Measurements from ENCODE around the gene KDM5C.

The KDM5C gene

DNA sequence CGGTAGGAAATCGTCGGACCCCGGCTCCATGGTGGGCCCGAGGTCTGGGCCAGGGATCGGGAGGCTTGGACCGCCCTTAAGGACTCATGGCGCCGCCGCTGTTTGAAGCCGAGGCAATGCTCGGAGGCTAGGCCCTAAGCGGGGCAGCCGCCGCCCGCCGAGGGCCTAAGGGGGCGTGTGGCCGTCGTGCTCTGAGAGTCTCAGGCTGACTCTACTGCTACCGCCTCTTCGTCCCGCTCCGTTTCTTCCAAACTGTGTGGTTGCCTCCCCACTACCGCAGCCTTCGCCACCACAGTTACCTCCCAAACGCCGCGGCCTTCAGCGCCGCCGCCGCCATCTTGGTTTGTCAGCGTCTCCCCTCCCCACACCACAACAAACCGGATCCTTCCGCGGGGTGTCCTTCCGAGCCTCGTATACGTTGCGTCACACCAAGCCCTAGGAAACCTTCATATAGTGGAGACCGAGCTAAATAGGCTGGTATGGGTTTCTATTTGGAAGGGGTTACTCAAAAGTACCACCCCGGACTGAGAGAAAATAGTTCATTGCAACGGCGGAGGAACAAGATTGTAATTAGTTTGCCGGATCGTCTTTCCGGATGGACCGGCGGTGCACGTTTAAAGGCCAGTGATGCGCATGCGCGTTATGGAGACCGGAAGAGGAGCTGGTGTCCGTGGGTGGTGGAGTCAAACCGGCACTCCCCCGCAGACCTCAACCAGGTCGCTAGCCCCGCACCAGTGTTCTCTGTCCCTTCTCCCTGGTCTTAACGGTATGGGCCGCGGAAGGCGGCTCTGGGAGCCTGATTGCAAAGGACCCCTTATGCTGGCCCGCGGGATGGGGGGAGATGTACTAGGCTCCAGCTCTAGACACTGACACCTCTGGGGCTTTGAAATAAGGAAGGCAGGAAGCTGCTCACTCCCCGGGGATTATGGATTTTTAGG lies at the start of gene KDM5C:
KDM5C (minus strand) TSS at position 348 of the 938 bp plus-strand sequence; CDS start at position 30, 318 bp downstream.
- DNase-seq: peak; percentile 91

GRCh38 chrX:53272808-53273337 lies 47.9 kb upstream of the KDM5C start:
- no peak for DNase-seq

- DNase-seq: no peak
Observed at GRCh38 chrX:53269536-53270107, 44.6 kb upstream of the KDM5C start.

DNA sequence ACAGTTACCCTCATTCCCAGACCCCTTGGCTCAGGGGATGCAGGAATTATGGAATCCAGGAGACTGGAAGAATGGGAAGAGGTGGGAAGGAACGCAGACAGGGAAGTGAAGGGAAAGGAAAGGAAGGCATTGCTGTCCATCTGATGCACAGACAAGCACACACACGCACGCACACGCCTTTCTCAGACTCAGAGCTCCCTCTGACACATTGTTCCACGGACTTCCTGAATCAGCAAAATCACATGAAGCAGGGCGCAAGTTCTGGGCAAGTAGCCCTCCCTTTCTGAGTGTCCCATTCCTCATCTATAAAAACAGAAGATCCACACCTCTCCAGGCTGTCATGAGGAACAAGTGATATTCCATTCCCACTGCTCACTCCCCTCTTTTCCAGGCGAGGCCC lies 43.2 kb upstream of the KDM5C start:
- no peak for DNase-seq

GRCh38 chrX:53266914-53267313 lies 41.9 kb upstream of the KDM5C start:
- DNase-seq: no peak

DNA sequence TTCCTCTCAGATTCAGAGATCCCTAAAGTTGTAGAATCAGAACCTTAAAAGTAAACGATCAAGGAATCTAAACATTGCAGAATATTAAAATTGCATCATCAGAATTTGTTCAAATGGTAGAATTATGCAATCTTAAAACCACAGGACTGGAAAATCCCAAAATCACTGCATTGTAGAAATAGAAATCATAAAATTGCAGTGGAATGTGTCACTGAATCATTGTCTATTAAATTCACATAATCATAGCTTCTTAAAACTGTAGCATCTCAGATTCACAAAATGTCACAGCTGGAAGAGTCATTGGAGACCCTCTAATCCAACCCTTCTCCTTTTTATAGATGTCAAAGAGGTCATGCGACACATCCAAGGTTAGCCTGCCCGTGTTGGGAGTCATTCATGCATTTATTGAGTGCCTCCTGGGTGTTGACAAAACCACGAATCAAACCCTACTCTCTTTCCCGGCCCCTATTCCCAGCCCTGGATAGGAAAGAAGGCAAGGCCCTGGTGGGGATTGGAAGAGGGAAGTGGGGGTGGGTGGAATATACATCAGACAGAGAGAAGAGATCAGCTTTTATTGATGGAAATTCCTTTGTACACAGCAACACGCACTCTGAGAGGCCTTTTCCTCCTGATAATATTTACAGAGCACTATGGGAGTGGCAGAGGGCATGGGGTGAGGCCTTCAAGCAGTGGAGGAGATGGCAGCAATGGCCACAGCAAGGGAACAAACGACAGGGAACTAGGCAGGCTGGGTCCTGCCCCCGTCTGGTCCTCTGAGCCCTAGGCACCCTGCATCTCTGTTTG lies 41.0 kb upstream of the KDM5C start:
- no peak for DNase-seq

- DNase-seq: no peak
Observed at GRCh38 chrX:53263597-53264094, 38.6 kb upstream of the KDM5C start.

DNA sequence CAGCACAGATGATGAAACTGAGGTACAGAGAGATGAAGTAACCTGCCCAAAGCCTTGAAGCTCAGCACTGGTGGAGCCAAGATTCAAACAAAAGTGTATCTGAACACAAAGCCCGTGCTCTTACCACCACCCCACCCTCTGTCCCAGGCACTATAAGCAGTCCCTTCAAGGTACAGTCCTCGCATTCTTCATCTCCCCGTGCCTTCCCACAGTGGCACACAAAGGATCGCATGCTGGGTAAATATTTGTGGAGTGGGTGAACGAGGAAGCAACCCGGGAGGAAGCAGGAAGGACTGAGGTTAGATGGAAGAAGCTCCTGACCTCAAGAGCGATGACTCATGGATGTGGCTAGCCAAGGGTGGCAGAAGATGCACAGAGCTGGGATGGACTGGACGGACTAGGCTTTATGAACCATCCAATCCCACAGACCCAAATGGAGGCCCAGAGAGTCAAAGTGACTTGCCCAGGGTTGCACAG lies 37.9 kb upstream of the KDM5C start:
- DNase-seq: no peak

DNA sequence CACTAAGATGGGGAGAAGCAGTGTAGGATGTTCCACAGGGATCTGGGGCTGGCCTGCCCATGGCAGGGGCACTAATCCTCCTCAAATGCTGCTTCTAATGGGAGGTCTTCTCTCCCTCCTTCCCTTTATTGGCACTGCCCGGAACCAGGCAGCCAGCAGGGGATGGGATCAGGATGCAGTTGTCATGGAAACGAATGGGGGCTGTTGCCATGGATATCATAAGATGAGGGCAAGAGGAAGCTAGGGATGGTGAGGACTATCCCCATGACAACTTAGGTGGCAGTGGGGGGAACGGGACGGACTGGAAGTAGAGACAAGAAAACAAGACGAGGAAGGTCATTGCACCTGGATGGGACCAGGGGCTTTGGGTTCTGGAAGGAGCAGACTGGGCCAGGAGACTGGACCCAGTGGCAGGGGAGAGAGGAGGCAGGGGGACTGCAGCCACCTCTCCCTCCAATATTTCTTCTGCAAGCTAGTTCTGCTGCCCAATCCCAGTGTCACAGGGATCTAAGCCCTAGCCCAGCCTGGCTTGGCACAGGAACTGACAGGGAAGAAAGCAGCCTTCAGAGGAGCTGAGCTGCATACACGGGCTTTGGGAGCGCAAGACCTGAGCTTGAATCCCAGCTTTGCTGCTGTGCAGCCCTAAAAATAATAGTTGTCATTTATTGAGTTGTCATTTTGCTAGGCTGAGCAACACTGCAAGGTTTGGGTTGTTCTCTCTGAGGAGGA lies 37.3 kb upstream of the KDM5C start:
- DNase-seq: no peak

GRCh38 chrX:53261355-53261972 lies 36.5 kb upstream of the KDM5C start:
- no peak for DNase-seq

GRCh38 chrX:53260836-53261235 lies 35.8 kb upstream of the KDM5C start:
- DNase-seq: no peak

DNA sequence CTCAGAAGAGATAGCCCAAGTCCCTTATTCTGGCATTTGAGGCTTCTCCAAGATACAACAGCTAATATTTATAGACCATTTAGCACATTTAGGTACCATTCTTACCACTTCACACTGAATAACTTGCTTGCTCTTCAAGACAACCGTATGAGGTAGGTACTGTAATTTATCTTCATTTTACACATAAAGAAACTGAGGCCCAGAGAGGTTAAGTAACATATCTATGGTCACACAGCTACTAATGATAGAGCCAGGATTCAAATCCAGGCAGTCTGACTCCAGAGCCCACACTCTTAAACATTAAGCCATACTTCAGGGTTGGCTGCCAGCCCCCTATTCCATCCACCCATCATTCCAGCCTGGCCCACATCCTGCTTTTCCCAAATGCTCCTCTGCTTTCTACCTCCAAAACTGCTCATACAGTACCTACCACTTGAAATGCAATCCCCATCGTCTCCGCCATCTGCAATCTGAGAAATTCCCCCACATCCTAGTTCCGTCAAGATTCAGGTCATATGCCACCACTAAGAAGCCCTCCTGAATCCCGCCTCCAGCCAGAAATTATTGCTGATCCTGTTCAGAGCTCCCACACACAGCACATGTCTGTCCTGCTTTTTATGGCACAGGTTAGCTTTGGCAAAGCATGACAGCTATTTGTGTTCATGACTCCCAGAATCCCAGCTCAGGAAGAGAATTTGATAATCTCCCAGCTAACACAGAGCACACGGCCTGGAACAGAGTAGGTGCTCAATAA lies 32.8 kb upstream of the KDM5C start:
- no peak for DNase-seq

- DNase-seq: no peak
Observed at GRCh38 chrX:53257166-53257565, 32.2 kb upstream of the KDM5C start.

DNA sequence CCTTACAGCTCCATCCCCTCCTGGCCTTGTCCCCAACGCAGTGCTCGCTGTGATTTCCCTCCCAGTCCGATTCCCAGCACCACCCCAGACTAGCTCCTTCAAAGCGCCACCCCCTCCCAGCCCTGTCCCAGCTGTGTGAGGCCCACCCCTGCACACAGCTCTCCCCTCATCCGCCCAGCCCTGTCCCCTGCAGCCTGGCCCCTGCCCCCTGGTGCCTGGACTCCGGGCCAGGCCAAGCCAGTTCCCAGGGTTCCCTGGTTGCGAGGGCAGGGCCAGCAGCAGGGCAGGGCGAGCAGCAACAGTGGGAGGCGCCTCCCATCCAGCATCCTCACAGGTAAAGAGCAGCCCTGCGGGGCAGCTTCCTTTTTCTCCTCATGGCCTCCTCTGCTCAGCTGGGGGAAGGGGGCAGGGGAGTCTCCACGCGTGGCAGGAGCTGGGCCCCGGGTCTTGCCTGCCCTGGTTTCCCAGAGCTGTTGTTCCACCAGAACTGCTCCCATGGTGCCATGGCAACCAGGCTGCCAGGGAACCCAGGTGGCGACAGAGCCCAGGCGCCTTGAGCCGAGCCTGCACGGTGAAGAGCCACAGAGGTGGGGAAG lies 31.5 kb upstream of the KDM5C start:
- no peak for DNase-seq

DNA sequence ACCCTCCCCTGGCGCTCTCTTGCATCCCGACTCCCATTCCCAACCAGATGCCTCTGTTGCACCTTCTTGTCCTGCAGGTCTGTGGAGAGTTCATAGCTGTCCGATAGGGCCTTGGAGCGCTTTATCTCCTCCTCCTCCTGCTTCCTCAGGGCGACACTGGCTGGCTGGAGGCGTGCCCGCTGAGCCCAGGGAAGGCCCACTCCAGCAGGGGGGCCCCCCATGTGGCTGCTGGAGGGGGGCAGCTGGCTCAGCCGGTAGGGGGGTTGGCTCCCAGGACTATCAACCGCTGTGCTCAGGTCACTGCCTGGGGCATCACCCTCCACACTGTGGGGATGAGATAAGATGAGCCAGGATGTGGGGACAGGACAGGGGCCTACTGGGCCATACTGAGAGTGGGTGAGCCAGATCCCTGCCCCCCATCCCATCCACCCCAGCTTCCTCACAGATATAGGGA lies 30.8 kb upstream of the KDM5C start:
- DNase-seq: no peak

GRCh38 chrX:53254570-53255461 lies 29.8 kb upstream of the KDM5C start:
- DNase-seq: no peak

GRCh38 chrX:53253293-53254020 lies 28.4 kb upstream of the KDM5C start:
- DNase-seq: no peak

DNA sequence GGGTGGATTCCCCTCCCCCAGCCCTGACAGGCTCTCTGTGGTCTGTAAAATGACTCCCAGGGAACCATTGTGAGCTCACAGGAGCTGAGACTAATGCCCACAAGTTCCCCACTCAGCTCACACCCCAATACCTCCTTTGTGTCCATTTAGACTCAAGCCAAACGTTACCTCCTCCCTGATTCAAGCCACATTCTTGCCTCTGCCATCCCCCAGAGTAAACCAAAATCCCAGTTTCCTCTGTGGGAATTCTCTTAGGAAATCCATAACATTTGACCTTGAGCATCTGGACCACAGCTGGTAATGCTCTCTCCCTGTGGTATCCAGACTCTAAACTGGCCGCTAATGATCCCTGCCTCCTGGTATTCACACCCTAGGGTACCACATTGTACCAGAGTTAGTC lies 26.3 kb upstream of the KDM5C start:
- no peak for DNase-seq

- DNase-seq: no peak
Observed at GRCh38 chrX:53250556-53250955, 25.5 kb upstream of the KDM5C start.

All from CD4-positive, alpha-beta T cell treated with Interleukin-17A for 1 hour (primary cell).